GM21717 (cell line): ENCODE results near the gene CABP7.
"Not testable (repeated sequence)": the region's sequence is repeated elsewhere in the genome, so short reads cannot be mapped to it uniquely, and the experiment has no call there.

ENCODE experiments used
- ATAC-seq: cut with Tn5 transposase; IDR thresholded peaks from one replicate; pipeline ENCODE4 v1.9.1; 2021; ENCODE audit warnings: mild to moderate bottlenecking, moderate library complexity; ENCODE audit not compliant: unreplicated experiment

CABP7 gene

DNA sequence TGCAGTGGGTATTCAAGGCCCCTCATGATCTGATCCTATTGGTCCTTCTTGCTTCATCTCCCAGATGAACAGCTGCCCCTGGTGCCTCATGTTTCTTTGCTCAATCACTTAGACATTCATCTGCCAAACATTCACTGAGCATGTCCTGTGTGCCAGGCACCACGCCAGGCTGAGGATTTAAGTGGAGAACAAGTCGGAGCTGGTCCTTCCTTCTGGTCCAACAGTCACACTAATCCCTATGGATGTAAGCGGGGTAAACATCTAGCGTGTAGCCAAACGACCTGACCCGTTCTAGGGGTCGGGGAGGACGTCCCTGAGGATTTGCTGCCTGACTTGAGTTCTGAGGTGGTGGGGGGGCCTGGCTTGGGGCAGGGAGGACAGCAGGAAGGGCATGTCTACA is 25.1 kb downstream of the CABP7 start:
- ATAC-seq = no peak

DNA sequence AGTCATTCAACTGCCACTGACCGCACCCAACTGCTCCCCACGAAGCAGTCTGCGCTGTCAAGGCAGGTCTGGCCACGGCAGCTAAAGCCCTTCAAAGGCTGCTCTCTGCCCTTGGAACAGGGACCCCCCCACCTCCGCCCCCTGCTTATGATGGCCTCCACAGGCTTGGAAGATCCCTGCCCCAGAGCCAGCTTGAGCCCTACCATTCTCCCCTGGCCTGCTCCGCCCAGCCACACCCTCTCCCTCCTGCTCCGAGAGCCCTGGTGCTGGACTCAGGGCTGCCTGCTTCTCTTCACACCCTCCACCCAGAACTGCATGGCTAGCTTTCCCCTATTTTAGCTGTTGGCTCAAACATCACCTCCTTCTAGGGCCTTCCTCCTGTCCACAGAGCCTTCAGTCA is 28.0 kb downstream of the CABP7 start:
- no peak for ATAC-seq

GRCh38 chr22:29748248-29748893 is 28.6 kb downstream of the CABP7 start:
- no peak for ATAC-seq

DNA sequence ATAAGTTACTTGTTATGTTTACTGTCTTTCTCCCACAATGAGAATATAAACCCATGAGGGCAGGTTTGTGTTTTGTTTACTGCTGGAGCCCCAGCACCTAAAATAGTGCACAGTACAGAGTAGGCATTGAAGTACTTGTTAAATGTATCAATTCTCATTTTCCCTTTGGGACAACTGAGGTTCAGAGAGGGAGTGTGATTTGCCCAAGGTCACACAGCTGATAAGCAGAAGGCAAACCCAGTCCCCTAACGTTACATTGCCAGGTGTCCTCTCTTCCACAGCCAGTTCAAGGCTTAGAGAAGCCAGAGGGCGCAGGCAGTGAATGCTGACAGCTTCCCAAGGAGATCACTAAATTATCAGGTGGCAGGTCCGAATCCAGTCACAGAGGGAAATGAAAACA is 30.2 kb downstream of the CABP7 start:
- ATAC-seq = no peak

- ATAC-seq = no peak
Observed at GRCh38 chr22:29750559-29751538, 31.0 kb downstream of the CABP7 start.

GRCh38 chr22:29751669-29752068 is 31.9 kb downstream of the CABP7 start:
- no peak for ATAC-seq

DNA sequence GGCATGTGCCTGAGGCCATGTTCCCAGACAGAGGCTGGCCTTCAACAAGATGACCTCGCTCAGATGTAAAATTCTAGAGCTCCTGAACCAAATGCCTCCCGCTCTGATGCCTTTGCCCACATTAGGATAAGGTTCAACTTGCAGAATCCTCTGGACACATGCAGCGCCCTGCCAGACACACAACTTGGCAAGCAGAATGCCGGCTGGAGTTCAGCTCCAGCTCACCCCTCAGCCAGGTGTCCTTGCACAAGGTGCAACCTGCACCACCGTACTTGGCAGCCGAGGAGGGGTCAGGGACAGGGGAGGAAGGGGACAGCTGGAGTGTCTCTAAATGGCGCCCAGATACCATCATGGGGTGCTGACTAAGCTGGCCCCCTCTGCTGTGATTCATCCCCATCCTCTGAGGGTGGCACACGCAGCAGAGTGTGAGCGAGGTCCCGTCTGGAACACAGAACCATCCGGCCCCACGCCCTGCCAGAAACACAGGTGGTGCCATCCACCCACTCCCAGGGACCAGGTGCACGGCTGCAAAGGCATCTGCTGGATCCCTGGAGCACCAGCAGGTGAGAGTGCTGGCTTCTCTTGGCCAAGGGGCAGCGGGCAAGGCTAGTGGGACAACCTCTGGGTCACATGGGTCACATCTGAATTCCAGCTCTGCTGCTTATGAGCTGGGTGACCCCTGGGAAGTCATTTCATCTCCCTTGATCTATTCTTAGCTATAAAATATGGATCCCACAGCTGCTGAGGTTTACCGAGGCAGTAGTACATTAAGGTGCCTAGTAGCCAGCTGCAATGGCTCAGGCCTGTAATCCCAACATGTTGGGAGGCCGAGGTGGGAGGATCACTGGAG is 34.2 kb downstream of the CABP7 start:
- no peak for ATAC-seq

GRCh38 chr22:29754658-29755395 is 35.0 kb downstream of the CABP7 start:
- ATAC-seq = not testable (repeated sequence)

DNA sequence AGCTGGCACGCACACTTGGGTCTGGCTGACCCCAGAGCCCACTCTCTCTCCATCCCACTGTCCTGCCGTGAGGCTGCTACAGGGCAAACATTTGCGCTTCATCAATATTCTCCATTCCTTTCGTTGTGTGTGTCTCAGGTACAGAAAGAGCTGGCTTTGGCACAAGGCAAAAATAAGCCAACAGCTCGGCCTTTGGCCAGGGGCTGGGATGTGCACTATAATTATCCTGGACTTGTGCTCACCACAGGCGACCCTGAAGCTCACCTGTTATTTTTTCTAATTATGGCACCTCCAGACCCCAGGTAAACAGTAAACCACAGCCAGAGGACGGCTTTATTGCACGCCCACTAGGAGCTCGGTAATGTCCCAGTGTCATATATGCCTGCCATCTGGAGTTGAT is 36.1 kb downstream of the CABP7 start:
- ATAC-seq = no peak

- no peak for ATAC-seq
Observed at GRCh38 chr22:29756341-29756740, 36.5 kb downstream of the CABP7 start.

DNA sequence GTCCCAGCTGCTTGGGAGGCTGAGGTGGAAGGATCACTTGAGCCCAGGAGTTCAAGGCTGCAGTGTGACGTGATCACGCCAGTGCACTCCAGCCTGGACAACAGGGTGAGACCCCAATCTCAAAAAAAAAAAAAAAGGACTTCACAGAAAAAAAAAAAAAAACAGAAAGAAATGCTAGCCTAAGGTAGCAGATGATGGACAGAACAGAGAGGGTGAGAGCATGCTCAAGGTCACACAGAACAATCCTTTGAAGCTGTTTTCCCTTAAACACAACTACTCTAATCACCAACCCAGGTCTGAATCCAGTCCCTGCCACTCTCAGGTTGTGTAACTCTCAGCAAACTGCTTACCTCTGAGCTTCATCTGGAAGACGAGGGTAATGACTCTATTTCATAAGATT is 37.3 kb downstream of the CABP7 start:
- ATAC-seq = no peak

DNA sequence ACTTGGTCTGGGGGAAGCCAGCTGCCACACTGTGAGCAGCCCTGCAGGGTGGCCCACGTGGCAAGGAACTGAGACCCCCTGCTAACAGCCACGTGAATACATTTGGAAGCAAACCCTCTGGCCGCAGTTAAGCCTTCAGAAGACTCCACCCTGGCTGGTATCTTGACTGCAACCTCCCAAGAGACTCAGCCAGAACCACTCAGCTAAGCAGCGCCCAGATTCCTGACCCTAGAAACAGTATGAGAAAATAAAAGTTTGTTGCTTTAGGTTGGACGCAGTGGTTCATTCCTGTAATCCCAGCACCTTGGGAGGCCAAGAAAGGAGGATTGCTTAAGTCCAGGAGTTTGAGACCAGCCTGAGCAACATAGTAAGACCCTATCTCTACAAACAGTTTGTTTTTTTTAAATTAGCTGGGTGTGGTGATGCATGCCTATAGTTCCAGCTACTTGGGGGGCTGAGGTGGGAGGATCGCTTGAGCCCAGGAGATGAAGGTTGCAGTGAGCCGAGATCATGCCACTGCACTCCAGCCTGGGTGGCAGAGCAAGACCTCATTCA is 38.3 kb downstream of the CABP7 start:
- no peak for ATAC-seq

GRCh38 chr22:29758959-29759358 is 39.2 kb downstream of the CABP7 start:
- ATAC-seq = no peak

GRCh38 chr22:29762263-29762662 is 42.5 kb downstream of the CABP7 start:
- ATAC-seq = no peak

DNA sequence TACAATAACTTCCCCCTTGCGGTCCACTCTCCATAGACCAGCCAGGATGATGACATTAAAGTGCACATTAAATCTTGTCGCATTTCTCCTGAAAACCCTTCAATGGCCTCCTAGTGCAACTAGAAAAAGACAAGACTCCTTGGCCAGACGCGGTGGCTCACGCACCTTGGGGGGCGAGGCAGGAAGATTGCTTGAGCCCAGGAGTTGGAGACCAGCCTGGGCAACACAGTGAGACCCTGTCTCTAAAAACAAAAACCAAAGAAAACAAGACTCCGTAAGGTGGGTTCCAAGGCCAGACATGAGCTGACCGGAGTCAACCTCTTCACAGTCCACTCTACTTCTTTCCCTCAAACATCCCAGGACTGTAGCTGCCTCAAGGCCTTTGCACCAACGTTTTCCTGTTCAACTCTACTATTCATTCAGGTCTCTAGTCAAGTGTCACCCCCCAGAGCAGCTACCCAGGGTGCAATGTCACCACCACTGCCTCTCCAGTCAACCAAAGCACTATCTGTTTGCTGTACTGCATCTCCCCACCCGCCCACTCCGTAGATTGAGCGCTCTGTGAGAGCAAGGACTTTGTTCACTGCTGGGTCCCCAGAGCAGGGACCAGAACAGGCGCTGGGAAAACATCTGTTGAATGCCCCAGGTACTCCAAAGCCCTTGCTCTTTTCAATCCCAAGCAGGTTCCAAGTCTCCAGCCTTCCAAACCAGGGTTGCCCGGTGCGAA is 46.3 kb downstream of the CABP7 start:
- ATAC-seq = peak; percentile 28

- ATAC-seq = peak; percentile 76
Observed at GRCh38 chr22:29766632-29767170, 46.9 kb downstream of the CABP7 start, which contains the start of gene ZMAT5. Gene ZMAT5, minus strand, starts transcription at chr22:29767007. Its CDS starts 18,463 bp downstream, at chr22:29748544.

DNA sequence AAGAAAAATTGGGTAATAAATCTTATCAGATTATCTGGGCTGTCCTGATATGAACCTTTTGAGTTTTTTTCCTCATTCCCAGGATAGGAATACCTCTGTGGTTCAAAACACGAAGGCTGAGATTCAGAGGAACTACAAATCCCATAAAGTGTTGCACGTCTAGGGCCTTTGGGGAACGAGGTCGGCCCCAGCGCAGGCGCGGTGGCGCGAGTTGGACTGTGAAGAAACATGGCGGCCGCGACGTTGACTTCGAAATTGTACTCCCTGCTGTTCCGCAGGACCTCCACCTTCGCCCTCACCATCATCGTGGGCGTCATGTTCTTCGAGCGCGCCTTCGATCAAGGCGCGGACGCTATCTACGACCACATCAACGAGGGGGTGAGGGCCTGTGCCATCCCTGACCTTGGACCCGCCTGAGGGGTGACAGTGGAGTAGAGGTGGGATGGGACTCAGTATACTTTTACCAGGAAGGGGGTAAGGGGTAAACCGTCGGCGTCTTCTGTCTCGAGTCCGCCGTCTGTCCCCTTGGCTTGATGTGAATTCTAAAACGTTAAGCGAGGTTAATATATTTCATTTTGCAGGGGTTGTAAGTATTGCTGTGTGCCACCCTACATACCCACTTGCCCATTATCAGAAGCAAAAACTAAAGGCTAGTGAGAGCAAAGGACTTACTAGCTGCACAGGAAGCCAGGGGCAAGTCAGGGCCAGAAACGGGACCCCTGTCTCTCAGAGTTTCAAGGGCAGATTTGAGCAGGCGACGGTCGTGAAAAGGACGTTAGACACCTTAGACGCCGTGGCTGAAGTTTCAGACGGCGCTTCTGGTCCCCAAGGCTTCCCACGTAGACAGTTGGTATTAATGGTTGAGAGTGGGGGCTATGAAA is 47.6 kb downstream of the CABP7 start, which contains the start of gene UQCR10:
TSS of gene UQCR10 (plus strand) at position 199 of the 881 bp plus-strand sequence. CDS start at position 229, 30 bp downstream.
- peak; percentile 58 for ATAC-seq
